ENCODE results near the gene HOXC5.

HOXC5 gene

DNA sequence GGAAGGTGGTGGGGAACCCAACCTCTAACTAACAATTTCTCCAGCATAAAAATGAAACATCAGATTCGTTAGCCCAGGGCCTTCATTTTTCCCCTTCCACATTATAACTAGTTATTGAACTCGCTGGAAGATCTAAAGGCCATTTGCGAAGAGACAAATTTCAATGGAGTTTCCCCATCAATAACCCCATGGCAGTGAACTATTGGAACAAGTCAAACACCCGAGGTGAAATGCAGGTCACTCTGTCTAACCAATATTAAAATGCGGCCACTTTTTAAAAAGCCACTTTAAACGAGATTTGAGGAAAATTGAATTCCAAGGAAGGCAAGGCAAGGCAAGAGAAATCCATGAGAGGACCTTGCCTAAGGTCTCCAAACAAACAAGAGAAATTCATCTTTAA lies 16.3 kb downstream of the HOXC5 start:
- DNase-seq, result no peak

DNA sequence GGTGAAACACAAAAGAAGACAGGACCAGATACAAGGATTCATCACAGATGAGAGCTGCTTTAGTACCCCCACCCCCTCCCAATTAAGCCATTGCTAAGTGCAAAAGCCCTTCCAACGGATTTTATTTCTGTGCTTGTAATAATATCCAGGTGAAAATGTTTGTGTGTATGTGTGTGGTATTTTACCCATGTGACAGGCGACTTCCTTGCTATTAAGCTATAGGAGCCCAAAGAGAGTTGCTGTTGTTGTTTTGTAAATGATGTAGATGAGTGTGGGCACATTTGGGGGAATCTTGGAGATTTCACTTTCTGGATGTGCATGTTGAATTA lies 17.6 kb downstream of the HOXC5 start:
- no peak for DNase-seq

DNA sequence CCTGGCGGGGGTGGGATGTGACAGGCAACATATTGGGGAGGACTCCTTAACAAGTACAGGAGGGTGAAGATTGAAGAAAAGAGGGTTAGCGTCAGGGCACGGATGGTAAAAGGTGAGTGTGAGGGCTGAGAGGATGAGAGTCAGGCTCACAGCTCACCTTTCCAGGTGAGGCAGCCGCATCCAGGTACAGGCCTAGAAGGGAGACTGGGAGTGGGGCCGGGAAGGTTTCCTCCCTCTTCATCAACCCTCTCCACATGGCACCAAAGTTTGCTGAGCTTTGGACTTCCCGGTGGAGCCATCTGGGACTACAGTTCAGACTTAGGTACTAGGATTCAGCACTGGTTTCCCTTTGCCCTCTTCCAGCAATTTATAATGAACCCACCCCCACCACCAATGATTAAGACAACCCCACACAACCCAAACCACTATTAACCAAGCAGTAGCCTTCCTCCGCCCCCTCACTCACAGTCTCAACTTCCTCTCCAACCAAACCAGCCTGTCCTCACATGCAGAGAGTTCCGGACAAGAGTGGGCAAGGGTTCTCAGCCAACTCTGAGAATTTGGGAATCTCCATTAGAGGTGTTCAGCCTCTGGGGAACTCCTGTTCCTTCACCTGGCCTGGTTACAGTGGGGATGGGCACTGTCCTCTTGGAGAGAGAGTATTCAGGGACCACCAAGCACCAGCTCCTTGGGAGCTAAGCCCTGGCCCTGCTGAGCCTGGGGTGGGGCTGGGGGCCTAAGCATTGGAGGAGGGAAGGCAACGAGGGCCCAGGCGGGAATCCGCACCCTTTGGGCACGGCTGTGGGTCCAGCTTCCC lies 18.4 kb downstream of the HOXC5 start:
- DNase-seq, result no peak

DNA sequence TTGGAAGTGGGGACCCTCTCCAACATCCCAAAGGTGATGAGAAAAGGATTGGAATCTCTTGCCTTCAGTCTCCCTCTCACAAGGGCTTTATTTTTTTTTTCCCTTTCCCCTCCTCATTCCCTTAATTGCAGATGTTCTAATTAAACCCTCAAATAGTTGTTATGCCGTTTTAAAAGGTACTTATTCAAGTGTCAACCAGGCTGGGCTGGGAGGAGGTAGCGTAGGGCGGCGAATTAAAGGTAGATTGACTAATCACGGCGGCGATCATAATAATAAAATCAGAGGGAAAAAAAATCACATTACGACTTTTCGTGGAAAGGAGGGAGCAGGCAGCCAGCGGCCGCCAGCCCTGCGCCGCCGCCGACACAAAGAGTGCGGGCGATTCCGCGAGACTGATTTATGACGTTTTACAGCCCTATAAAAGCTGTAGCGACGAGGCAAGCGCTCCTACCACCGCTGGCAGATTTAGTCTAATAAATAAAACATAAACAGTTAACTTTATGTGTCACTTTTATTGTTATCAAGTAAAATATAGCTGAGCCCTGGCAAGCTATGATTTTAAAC lies 19.1 kb downstream of the HOXC5 start:
- DNase-seq, result peak; percentile 31

DNA sequence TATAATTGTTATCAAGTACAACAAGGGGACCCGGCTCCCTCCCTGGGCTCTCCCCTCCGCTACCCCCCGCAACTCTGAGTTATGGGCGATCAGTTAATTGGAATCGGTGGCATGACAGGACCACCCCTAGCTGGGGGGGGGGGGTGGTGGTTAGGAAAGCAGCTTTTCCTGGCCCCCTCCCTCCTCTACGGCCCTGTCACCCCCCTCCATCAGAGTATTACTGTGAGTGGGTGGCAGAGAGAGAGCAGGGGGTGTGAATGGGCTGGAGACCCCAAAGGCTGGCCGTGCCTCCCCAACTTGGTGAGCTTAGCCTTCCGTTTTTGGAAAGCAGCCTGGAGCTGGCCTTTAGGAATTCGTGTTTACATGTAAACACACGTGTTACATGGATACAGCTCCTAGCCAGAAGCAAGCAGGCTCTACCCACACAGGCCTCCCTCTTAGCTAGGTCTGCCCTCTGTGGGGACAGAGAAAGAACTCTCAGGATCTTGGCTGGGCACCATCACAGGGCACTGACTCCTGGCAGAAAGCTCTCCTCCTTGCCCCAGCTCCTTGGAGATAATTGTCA lies 19.7 kb downstream of the HOXC5 start:
- peak; percentile 12 for DNase-seq

DNA sequence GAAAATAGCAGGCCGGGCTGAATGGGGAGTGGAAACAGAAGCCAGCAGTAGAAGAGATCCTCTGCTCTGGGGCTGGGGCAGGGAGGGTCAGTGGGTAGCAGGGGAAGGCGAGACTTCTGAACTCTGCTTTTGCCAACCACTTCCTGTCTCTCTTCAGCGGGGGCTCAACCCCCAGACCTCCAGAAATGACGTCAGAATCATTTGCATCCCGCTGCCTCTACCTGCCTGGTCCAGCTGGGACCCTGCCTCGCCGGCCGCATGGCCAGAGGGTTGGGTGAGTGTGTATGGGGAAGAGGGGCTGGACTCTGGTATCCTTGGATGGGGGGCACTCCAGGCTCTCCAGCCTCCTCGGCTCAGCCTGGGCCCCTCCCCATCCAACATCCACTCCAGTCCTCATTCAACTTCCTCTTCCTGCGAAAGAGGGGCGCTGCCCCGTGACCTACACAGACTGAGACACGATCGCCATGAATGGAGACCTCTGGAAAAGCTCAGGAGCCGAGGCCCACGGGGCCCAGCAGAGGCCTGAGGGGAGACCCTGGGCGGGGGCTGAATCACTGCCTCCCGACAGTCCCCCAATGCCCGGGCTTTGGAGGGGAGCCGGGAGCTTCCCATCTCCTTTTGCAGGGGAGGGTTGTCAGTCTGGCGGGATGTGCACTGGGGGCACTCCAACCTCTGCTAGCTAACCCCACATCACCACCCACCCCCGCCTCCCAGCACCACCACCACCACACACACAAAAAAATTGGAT lies 20.3 kb downstream of the HOXC5 start:
- DNase-seq, result no peak

DNA sequence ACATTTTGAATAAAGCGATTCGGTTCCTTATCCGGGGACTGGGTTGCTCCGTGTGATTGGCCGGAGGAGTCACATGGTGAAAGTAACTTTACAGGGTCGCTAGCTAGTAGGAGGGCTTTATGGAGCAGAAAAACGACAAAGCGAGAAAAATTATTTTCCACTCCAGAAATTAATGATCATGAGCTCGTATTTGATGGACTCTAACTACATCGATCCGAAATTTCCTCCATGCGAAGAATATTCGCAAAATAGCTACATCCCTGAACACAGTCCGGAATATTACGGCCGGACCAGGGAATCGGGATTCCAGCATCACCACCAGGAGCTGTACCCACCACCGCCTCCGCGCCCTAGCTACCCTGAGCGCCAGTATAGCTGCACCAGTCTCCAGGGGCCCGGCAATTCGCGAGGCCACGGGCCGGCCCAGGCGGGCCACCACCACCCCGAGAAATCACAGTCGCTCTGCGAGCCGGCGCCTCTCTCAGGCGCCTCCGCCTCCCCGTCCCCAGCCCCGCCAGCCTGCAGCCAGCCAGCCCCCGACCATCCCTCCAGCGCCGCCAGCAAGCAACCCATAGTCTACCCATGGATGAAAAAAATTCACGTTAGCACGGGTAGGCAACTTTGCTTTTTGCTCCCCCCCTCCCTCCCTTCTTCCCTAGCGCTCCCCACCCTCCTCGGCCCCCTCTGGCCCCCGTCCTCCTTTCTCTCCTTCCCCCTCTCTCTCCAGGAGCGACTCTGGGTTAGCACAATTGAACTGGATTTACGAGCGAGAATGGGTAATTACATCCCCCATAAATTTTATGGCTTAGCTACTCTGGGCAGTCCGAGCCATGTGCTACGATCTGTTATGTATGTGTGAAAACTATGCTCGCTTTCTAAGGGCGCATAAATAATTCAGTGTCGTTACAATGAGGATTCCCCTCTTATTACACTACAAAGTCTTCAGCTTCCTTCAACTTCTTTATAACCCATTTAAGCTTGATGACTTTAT lies 21.2 kb downstream of the HOXC5 start, which contains the start of gene HOXC4:
Gene HOXC4, plus strand, starts transcription at position 85 of the 991 bp plus-strand sequence. Its CDS starts 88 bp downstream, at position 173.
- peak; percentile 29 for DNase-seq

DNA sequence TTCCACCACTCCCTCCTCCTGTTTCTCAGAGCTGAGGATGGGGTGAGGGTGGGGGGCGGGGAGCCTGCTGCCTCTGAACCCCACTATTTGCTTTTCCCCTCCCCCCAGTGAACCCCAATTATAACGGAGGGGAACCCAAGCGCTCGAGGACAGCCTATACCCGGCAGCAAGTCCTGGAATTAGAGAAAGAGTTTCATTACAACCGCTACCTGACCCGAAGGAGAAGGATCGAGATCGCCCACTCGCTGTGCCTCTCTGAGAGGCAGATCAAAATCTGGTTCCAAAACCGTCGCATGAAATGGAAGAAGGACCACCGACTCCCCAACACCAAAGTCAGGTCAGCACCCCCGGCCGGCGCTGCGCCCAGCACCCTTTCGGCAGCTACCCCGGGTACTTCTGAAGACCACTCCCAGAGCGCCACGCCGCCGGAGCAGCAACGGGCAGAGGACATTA lies 21.9 kb downstream of the HOXC5 start:
- DNase-seq, result no peak

DNA sequence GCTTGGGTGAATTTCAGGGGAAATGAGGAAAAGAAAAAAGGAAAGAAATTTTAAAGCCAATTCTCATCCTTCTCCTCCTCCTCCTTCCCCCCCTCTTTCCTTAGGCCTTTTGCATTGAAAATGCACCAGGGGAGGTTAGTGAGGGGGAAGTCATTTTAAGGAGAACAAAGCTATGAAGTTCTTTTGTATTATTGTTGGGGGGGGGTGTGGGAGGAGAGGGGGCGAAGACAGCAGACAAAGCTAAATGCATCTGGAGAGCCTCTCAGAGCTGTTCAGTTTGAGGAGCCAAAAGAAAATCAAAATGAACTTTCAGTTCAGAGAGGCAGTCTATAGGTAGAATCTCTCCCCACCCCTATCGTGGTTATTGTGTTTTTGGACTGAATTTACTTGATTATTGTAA lies 22.7 kb downstream of the HOXC5 start:
- no peak for DNase-seq

DNA sequence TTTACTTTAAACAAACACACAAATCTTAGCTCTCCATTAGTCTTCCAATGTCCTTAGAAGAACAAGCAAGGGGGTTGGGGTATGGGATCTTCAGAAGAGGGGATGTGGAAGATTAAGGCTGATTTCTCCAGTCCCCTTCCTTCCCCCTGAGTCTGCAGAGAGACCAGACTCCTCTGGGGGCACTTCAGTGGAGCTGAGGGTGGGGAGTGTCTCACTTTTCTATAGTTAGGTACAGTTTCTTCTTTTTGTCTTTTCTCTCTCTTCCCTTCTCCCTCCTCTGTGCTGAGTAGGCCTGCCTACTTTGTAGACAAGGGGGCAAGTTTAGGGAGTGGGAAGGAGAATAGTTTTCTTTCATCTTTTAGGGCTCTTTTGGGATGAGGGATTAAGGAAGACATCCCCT lies 23.3 kb downstream of the HOXC5 start:
- no peak for DNase-seq

DNA sequence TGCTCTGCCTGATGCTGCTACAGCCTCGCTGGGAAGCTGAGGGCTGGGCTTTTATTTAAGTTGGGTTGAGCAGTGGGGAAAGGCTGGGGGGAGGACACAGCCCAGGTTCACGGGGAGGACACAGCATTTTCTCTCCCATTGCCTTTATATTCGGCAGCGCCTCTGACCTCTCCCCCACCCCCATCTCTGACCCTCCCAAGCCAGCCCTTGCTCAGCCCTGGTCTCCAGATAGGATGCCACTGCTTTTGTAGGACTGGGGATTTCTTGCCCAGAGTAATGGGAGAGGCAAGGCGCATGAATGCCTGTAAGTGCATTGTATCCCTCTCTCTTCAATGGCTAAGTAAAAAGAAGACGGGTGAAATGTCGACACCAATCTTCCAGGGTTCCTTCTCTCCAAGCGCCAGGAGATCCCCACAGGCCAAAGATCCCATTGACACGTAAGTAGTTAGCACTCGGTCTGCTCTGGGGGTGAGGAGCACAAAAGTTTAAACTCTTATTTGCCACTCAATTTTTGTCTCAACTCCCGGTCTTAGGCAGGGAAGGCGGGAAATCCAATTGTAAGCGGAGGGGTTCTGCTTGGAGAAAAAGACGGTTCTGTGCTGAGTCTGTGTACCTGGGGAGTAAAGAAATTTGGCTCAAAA lies 25.4 kb downstream of the HOXC5 start:
- DNase-seq, result no peak

DNA sequence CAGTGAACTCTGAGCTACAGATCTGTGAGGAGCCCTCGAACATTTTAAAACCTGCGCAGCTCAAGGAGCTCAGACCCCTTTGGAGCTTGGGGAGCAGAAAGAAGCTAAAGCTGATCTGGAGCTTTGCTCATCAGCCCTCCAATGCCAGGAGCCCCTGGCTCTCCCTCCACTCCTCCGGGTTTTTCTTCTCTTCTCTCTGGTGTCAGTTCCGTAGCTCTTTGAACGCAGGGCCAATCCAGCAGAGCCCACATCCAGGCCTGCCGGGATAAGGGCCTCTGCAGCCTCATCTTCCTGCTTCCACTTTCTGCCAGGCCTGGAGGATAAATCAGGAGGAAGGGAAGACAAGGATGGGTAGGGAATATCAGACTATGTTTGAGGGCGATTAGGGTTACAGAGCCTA lies 26.8 kb downstream of the HOXC5 start:
- DNase-seq, result no peak

DNA sequence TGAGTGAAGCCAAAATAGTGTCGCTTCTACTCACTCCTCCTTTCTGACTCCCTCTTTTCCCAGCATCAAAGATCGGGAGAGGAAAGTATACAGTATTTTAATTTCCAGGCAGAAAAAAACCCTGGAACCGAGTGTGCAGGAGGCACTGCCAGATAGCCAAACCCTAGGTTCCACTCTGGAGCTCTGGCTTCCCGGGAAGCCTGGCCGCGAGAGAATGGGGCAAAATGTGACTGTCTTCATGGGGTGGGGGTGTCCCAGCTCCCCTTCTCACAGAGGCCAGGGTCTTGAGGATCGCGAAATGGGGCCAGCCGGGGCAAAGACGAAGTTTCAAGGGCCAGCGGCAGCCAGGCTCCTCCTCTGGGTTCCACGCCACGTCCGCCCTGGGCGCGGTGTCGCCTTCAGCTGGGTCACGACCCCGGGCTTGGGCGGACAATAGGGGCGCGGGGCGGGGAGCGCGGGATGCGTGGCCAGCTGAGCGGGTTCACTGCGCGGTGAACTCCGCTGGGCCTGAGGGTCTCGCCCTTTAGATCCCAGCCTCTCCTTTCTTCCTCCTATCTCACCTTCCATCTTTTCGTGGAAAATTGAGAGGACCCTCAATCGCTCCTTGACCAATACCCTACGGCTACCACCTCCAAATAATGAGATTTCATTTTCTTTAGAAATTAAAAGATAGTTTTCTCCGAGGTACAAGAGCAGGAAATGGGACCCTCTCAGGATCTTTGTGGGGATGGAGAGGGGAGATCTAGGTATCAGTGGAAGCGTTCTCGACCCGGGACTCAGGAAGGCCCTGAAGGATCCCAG lies 27.5 kb downstream of the HOXC5 start:
- no peak for DNase-seq

DNA sequence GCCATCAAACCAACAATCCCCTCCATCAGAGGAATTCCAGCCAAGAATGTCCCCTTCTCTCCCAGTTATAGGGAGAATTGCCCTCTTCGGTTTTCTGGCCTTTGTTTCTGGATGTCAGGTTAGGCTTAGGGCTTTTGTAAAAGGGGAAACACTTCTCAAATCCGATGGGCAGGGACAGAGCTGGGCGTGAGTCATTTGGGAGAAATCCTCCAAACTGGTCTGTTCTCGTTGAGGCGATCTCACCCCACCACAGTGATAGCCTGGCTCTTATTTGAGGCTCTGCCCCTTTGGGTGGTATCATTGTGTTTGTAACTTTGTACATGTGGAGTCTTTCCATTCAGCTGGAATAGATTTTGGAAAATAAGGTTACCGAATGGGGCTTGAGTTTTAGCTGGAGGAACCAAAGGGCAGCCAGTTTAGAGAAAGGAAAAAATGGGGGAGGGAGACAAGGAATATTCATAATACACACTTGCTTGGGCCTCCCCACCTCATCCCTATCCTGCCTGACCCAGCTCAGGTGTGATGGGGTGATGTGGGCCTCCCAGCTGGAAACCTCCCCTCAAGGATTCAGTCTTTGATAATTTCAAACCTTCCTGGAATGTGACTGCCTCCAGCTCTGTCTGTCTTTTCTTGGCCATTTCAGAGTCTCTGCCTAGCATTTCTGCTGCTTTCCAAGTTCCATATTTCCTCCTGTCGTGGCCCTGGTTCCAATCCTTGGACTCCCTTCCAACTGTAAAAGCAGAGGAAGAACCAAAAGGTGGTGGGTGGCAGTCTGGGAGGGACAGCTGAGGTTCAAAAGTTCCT lies 28.3 kb downstream of the HOXC5 start:
- no peak for DNase-seq

DNA sequence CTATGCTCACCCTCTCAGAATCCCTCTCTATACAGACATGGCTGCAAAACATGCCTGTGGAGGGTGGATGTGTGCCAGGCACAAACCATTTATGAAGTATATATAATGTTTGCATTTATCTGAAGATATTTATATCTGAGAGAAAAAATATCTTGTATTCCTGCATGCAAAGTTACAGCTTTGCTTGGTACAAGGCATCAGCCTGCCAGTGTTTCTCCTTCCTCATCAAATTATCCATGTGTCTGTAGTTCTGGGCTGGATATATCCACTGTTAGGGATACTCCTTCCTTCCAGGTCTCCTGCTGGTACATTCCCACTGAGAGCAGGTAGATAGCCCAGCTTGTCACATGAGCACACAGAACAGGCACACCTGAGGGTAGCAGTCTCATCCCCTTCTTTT lies 32.8 kb downstream of the HOXC5 start:
- no peak for DNase-seq

DNA sequence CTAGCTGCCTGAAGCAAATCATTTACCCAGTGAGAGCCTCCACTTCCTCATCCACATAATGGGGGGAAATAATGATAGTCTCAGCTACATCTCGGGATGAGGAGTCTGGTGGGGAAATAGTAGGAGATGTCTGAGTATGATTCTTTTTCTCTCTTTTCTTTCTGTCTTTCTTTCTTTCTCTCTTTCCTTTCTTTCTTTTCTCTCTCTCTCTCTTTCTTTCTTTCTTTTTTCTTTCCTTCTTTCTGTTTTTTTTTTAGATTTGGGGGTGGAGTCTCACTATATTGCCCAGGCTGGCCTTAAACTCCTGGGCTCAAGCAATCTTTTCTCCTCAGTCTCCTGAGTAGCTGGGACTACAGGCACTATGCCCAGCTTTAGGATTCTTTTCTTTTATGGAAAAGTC lies 33.6 kb downstream of the HOXC5 start:
- no peak for DNase-seq

DNA sequence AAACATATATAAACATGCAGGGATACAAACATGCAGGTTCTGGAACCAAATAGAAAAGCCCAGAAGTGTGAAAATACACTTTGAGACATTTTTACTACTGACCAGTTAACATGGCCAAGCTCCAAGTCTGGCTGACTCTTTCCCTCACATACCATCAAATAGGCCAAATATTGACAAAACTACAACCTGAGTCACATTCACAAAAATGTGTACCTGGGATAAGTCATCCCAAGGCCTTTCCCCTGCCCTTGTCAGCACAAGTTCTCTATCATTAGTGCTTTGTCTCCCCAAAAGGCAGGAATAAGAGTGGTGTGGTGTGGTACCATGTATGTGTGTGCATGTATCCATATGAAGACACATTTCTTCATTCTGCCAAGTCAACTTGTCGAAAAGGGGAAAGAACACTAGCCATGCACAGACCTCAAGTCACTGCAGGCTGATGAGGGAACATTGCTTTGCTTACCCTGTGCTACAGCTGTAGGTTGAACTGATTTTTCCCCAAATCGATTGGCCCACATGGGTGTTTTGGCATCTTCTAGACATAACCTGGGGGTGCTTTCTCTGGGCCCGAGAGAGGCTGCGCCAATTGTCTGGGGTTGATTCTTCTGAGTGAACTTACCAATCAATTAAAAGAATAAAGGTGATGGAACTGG lies 35.7 kb downstream of the HOXC5 start:
- DNase-seq, result no peak

DNA sequence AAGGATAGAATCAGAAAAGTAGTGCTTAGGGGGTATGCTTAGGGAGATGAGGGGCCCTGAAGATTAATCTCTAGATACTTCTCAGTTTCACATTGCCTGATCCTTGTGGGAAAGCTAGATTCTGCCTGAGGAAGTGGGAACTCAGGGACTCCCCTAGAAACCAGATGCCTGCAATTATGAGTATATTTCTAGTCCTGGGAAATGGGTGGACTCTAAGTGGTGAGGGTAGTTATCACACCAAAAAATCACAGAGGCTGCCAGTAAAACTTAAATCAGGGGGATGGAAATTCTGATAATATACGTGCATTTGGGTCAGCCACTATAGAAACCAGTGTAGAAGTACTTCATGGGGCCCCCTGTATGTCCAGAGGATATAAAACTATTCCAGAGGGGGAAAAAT lies 39.1 kb downstream of the HOXC5 start:
- no peak for DNase-seq

DNA sequence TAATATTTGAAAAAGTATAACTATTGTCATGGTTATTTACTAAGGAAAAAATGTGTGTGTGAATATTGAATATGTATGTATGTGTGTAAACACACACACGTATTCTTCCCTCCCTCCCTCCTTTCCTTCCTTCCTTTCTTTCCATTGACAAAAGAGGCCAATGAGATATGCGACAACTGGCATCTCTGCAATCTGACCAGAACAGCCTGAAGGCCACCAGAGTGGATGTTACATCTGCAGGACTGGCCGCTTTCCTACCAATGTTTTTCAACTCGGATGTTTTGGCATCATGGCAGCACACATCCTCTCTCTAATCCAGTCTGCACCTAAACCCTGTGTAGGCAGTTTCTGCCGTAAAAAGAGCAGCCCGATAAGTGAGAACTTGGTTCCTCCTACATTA lies 41.5 kb downstream of the HOXC5 start:
- no peak for DNase-seq

DNA sequence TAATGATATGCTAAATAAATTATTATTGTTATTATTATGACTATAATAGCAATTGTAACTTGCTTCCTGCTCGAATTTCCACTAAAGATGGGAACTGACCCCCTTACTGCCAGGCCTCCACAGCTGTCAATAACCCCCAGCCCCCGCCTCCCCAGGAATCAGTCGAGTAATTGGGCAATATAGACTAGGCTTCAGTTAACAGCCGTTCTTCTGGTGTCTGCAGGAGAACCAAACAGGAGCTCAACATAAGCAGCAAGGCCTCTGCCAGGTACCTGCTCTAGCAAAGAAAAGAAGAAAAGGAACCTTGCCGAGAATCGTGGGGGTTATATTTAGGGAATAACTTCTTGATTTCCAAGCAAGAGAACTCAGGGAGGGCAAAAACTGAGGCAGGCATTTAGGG lies 42.6 kb downstream of the HOXC5 start:
- DNase-seq, result no peak

All from NCI-H2227 treated with DMSO at 0.1 percent for 48 hours (cell line).